ENCODE data around the gene ARHGAP6. TPM values are rescaled to one million over a fixed set of nuclear protein-coding genes. Genes with fewer than 3 reads are reported as not detected.

The ARHGAP6 gene
- total and polyA plus RNA-seq, 2 of the 13 experiments (the other 11 are each of a cell fraction or from before 2014, with no cell fraction given) = 0.11 TPM; not detected in 1

DNA sequence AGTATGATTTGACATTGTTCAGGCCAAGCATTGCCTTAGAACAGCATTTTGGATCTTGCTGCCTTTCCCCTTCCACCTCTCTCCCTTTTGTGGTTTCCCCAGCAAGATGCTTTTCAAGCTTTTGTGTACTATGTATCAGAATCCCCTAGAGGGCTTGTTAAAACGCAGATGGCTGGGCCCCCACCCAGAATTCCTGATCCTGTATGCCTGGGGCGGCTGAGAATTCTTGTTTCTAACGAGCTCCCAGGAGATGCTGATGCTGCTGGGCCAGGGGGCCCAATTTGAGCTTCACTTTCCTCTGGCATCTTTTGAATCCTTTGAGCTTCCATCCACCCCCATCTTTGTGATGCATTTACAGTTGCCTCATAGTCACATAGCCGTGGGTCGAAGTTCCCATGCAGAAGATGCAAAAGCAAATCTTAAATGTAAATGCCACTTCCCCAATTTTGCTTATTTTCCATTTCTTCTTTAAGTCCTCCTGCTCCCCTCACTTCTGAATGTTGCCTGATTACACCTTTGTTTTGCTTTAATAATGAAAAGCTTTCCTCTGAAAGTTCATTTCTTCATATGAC is 536.1 kb downstream of the ARHGAP6 start (continued):
- TF ChIP-seq, protein P1, sequence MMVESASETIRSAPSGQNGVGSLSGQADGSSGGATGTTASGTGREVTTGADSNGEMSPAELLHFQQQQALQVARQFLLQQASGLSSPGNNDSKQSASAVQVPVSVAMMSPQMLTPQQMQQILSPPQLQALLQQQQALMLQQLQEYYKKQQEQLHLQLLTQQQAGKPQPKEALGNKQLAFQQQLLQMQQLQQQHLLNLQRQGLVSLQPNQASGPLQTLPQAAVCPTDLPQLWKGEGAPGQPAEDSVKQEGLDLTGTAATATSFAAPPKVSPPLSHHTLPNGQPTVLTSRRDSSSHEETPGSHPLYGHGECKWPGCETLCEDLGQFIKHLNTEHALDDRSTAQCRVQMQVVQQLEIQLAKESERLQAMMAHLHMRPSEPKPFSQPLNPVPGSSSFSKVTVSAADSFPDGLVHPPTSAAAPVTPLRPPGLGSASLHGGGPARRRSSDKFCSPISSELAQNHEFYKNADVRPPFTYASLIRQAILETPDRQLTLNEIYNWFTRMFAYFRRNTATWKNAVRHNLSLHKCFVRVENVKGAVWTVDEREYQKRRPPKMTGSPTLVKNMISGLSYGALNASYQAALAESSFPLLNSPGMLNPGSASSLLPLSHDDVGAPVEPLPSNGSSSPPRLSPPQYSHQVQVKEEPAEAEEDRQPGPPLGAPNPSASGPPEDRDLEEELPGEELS (CRISPR knock-in tag; IDR thresholded peaks at IDR 0.05) = no peak
- TF ChIP-seq ASH2L (IDR thresholded peaks at IDR 0.05; ENCODE audit: insufficient read length, low read depth, low read length) (no peak), ZMAT3 (CRISPR knock-in tag; conservative IDR thresholded peaks at IDR 0.05) (no peak), CEBPG (CRISPR knock-in tag; IDR thresholded peaks at IDR 0.05) (no peak), NFE2L2 (IDR thresholded peaks at IDR 0.05; ENCODE audit: low read length) (no peak), SPEN (CRISPR knock-in tag; IDR thresholded peaks at IDR 0.05; ENCODE audit: low read depth) (no peak), MAFF (IDR thresholded peaks at IDR 0.05; ENCODE audit: low read depth, low read length) (no peak)

DNA sequence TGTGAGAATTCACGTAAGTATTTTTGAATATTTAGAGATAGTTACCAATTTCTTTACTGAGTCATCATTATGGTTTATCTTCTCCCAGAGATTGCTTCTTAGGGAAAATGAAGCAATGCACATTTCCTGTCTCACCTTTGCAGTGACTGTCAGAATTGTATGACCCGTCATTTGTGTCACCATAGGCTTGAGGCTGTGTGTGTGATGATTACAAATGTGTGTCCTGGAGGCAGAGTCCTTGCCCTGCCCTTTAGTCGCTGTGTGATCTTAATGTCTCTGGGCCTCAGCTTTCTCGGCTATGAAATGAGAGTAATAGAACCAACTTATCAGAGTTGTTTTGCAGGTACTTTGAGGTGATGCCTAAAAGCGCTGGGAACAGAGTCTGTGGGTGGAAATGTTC is 540.7 kb downstream of the ARHGAP6 start:
- no peak for DNase-seq (ENCODE audit: low spot score)
- Histone ChIP-seq H3K79me2 (ENCODE audit: insufficient read depth, low read length) (no peaks in the 10 kb centered on the region), H3K4me1 (ENCODE audit: insufficient read depth, low read length) (no peaks in the 10 kb centered on the region), H2AFZ (ENCODE audit: low read length) (no peak overlapping the region), H3K4me3 (replicated peaks in 1 of 3; ENCODE audit: insufficient read depth in 1 of 3, low read depth in 2 of 3, low read length in 3 of 3) (no peak overlapping the region), H3K27ac (ENCODE audit: extremely low read length, insufficient read depth, low read length) (no peak overlapping the region), H3K9me3 (ENCODE audit: low read length) (no peaks in the 10 kb centered on the region), H3K4me2 (ENCODE audit: low read depth, low read length) (no peak overlapping the region), H4K20me1 (ENCODE audit: insufficient read depth, low read length) (no peaks in the 10 kb centered on the region), H3K36me3 (replicated peaks in 1 of 2; ENCODE audit: control insufficient read depth in 1 of 2, insufficient read depth in 2 of 2, low read length in 2 of 2) (peaks cover 3 to 18% of the 10 kb centered on the region in 2 experiments; a peak in 3 of 5 replicates), H3K9ac (ENCODE audit: insufficient read depth, low read depth, low read length) (no peak overlapping the region), H3K27me3 (ENCODE audit: control insufficient read depth in 1 of 2, insufficient read depth in 2 of 2, low read length in 2 of 2) (no peaks in the 10 kb centered on the region)
- WGBS (ENCODE audit: low lambda C conversion rate) = 95% methylated on average over 4 of the region's 5 CpGs
- ChIA-PET POLR2A (no interaction called here), CTCF (ENCODE audit: low intra/inter-chr PET ratio, low total read pairs) (no interaction called here)
- no peak for ATAC-seq
- no TSS peak for BruUV-seq (replicated peaks)
- TF ChIP-seq TOPORS (CRISPR knock-in tag; IDR thresholded peaks at IDR 0.05) (no peak), HOXA5 (CRISPR knock-in tag; IDR thresholded peaks at IDR 0.05) (no peak), HNRNPLL (IDR thresholded peaks at IDR 0.05; ENCODE audit: low read depth, low read length, poor library complexity, severe bottlenecking) (no peak)
- TF ChIP-seq, protein P2, sequence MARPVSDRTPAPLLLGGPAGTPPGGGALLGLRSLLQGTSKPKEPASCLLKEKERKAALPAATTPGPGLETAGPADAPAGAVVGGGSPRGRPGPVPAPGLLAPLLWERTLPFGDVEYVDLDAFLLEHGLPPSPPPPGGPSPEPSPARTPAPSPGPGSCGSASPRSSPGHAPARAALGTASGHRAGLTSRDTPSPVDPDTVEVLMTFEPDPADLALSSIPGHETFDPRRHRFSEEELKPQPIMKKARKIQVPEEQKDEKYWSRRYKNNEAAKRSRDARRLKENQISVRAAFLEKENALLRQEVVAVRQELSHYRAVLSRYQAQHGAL (CRISPR knock-in tag; IDR thresholded peaks at IDR 0.05; ENCODE audit: not compliant biosample characterization) = no peak
- in situ Hi-C loops (cut with HindIII; ENCODE audit: extremely low pct_ligation_motif_present, low pct_unique_long_range_greater_than_20kb) = loop anchor here (25.0 kb wide), 1 partner anchor 637 kb away; the partner anchor contains the start of gene MSL3
- intact Hi-C loops (cut with micrococcal nuclease; ENCODE audit: unreplicated experiment) = no loop called here
- no peak for FAIRE-seq

Measured in HepG2 (cell line).